Measurements from ENCODE around the gene ERO1B.

GRCh38 chr1:236325567-236325966 lies 43.8 kb upstream of the ERO1B start:
- TF ChIP-seq CTCF (conservative IDR thresholded peaks at IDR 0.05): no peak
- no peak for TF ChIP-seq EZH2 (IDR thresholded peaks at IDR 0.05; ENCODE audit: low read depth)
